ENCODE data around the gene SHB. TPM values are rescaled to one million over a fixed set of nuclear protein-coding genes. Genes with fewer than 3 reads are reported as not detected.

Gene SHB
- polyA plus RNA-seq, 1 donor (not counting 4 experiments of a cell fraction or from before 2014, with no cell fraction given), result 10.9 TPM

DNA sequence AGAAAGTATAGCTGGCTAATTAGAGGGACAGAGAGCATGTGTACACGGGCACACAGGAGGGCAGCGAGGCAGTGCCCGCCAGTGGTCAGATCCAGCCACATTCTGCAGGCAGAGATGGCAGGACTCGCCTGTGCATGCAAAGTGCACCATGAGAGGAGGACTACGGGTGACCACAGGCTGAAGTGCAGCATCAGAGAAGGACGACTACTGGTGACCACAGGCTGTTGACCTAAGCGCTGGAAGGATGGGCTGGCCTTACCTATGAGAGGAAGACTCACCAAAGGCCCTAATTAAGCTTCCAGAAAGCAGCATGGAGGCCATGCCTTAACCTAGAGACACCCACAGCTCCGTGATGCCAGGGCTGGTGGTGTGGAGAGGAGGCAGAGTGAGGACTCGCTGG, 110.9 kb downstream of the SHB start:
- Histone ChIP-seq H4K20me1 (ENCODE audit: control insufficient read depth, extremely low read depth, insufficient read depth, low read length) (peaks cover 6% of the 10 kb centered on the region), H3K4me2 (ENCODE audit: control insufficient read depth, extremely low read depth, insufficient read depth, low read depth, low read length) (no peak overlapping the region), H3K79me2 (ENCODE audit: control insufficient read depth, insufficient read depth, low read length) (peaks cover 20% of the 10 kb centered on the region), H3K9ac (ENCODE audit: control insufficient read depth, extremely low read depth, insufficient read depth, low read length) (no peak overlapping the region), H3K27me3 (ENCODE audit: control insufficient read depth, extremely low read depth, insufficient read depth, low read length) (no peaks in the 10 kb centered on the region), H2AFZ (ENCODE audit: control insufficient read depth, low read length) (no peak overlapping the region), H3K4me1 (ENCODE audit: control insufficient read depth, extremely low read depth, insufficient read depth, low read length) (peaks cover 22% of the 10 kb centered on the region), H3K9me3 (ENCODE audit: control insufficient read depth, low read depth, low read length) (no peaks in the 10 kb centered on the region), H3K9me1 (ENCODE audit: control insufficient read depth, extremely low read depth, insufficient read depth, low read length) (peaks cover 2% of the 10 kb centered on the region), H3K36me3 (ENCODE audit: control insufficient read depth in 2 of 2, extremely low read depth in 1 of 2, insufficient read depth in 2 of 2, low read length in 2 of 2) (peaks cover 11 to 18% of the 10 kb centered on the region in 2 experiments), H3K27ac (ENCODE audit: control insufficient read depth, insufficient read depth, low read length) (no peak overlapping the region), H3K4me3 (ENCODE audit: control insufficient read depth in 2 of 3, extremely low read depth in 1 of 3, insufficient read depth in 2 of 3, low read depth in 1 of 3, low read length in 3 of 3) (no peak overlapping the region)
- no peak for TF ChIP-seq EZH2 (IDR thresholded peaks at IDR 0.05; ENCODE audit: low read length)
- TF ChIP-seq, protein P1, sequence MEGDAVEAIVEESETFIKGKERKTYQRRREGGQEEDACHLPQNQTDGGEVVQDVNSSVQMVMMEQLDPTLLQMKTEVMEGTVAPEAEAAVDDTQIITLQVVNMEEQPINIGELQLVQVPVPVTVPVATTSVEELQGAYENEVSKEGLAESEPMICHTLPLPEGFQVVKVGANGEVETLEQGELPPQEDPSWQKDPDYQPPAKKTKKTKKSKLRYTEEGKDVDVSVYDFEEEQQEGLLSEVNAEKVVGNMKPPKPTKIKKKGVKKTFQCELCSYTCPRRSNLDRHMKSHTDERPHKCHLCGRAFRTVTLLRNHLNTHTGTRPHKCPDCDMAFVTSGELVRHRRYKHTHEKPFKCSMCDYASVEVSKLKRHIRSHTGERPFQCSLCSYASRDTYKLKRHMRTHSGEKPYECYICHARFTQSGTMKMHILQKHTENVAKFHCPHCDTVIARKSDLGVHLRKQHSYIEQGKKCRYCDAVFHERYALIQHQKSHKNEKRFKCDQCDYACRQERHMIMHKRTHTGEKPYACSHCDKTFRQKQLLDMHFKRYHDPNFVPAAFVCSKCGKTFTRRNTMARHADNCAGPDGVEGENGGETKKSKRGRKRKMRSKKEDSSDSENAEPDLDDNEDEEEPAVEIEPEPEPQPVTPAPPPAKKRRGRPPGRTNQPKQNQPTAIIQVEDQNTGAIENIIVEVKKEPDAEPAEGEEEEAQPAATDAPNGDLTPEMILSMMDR (optimal IDR thresholded peaks at IDR 0.05 in 1 of 3, IDR thresholded peaks at IDR 0.05 in 1 of 3, conservative IDR thresholded peaks at IDR 0.05 in 1 of 3; ENCODE audit: extremely low read depth in 1 of 3, insufficient read depth in 2 of 3, low read length in 3 of 3), result no peak
- dilution Hi-C loops (cut with MboI; ENCODE audit: extremely low pct_ligation_motif_present, low sequenced_read_pairs), result no loop called here
- FAIRE-seq (no peak), DNase-seq (ENCODE audit: low read depth, low spot score) (no peak)

DNA sequence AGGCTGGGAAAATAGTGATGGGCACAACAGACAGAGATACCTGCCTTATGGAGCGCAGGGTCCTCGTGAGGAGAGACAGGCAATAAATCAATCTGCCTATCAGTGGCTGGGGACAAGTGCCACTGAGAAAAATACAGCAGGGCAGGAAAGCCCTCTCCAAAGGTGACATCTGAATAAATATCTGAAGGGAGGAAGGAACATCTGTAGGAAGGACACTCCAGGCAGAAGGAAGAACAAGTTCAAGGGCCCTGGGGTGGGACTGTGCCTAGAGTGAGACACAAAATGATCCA, 111.4 kb downstream of the SHB start:
- peaks cover 6% of the 10 kb centered on the region for H4K20me1 ChIP-seq (ENCODE audit: control insufficient read depth, extremely low read depth, insufficient read depth, low read length)
- dilution Hi-C loops (cut with MboI; ENCODE audit: extremely low pct_ligation_motif_present, low sequenced_read_pairs), result no loop called here
- no peak for FAIRE-seq
- no peak overlapping the region for H3K9ac ChIP-seq (ENCODE audit: control insufficient read depth, extremely low read depth, insufficient read depth, low read length)
- DNase-seq (ENCODE audit: low read depth, low spot score), result no peak
- H3K9me1 ChIP-seq (ENCODE audit: control insufficient read depth, extremely low read depth, insufficient read depth, low read length), result peaks cover 5% of the 10 kb centered on the region
- no peak overlapping the region for H3K4me3 ChIP-seq (ENCODE audit: control insufficient read depth in 2 of 3, extremely low read depth in 1 of 3, insufficient read depth in 2 of 3, low read depth in 1 of 3, low read length in 3 of 3)
- no peaks in the 10 kb centered on the region for H3K9me3 ChIP-seq (ENCODE audit: control insufficient read depth, low read depth, low read length)
- H3K4me2 ChIP-seq (ENCODE audit: control insufficient read depth, extremely low read depth, insufficient read depth, low read depth, low read length), result no peak overlapping the region
- peaks cover 27% of the 10 kb centered on the region for H3K4me1 ChIP-seq (ENCODE audit: control insufficient read depth, extremely low read depth, insufficient read depth, low read length)
- peaks cover 15% of the 10 kb centered on the region for H3K79me2 ChIP-seq (ENCODE audit: control insufficient read depth, insufficient read depth, low read length)
- H3K36me3 ChIP-seq (ENCODE audit: control insufficient read depth in 2 of 2, extremely low read depth in 1 of 2, insufficient read depth in 2 of 2, low read length in 2 of 2), result peaks cover 15 to 17% of the 10 kb centered on the region in 2 experiments
- no peaks in the 10 kb centered on the region for H3K27me3 ChIP-seq (ENCODE audit: control insufficient read depth, extremely low read depth, insufficient read depth, low read length)
- TF ChIP-seq EZH2 (IDR thresholded peaks at IDR 0.05; ENCODE audit: low read length), result no peak
- TF ChIP-seq, protein P1 (optimal IDR thresholded peaks at IDR 0.05 in 1 of 3, IDR thresholded peaks at IDR 0.05 in 1 of 3, conservative IDR thresholded peaks at IDR 0.05 in 1 of 3; ENCODE audit: extremely low read depth in 1 of 3, insufficient read depth in 2 of 3, low read length in 3 of 3), result no peak
- no peak overlapping the region for H2AFZ ChIP-seq (ENCODE audit: control insufficient read depth, low read length)
- no peak overlapping the region for H3K27ac ChIP-seq (ENCODE audit: control insufficient read depth, insufficient read depth, low read length)
